ENCODE results near the gene MYO7A.

DNA sequence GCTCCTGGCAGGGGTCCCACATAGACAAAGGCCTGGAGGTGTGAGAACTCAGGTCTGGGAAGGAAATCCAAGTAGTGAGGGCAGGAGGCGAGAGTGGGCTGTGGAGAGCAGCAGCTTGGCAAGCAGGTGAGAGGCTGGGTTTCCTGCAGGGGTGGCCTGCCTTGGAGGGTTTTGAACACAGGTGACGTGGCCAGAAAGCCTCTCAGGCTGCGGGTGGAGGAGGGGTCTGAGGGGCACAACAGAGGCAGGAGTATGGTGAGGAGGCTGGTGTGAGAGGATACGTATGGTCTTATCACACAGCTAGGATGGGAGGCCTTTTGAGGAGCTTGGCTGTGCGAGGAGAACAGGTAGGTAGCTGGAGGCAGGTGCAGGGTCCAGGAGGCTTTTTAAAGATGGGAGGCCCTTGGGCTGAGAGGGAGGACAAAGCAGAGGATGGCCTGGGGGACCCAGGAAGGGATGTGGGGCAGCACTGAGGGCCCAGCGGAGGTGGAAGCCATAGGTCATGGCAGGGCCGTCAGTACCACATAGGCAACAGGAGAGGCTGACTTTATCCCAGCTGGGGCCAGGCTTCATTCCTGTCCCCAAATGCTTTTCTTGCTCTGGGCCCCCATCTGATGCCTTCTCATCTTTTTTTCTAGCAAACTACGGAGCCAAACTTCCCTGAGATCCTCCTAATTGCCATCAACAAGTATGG, 84.4 kb downstream of the MYO7A start:
- TF ChIP-seq EZH2 (IDR thresholded peaks at IDR 0.05; ENCODE audit: borderline replicate concordance) (no peak), EZH2phosphoT487 (IDR thresholded peaks at IDR 0.05; ENCODE audit: low read depth, severe bottlenecking, unreplicated experiment) (no peak)
- TF ChIP-seq, protein P1, sequence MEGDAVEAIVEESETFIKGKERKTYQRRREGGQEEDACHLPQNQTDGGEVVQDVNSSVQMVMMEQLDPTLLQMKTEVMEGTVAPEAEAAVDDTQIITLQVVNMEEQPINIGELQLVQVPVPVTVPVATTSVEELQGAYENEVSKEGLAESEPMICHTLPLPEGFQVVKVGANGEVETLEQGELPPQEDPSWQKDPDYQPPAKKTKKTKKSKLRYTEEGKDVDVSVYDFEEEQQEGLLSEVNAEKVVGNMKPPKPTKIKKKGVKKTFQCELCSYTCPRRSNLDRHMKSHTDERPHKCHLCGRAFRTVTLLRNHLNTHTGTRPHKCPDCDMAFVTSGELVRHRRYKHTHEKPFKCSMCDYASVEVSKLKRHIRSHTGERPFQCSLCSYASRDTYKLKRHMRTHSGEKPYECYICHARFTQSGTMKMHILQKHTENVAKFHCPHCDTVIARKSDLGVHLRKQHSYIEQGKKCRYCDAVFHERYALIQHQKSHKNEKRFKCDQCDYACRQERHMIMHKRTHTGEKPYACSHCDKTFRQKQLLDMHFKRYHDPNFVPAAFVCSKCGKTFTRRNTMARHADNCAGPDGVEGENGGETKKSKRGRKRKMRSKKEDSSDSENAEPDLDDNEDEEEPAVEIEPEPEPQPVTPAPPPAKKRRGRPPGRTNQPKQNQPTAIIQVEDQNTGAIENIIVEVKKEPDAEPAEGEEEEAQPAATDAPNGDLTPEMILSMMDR (IDR thresholded peaks at IDR 0.05; ENCODE audit: poor library complexity): no peak

Measured in hepatocyte (in vitro differentiated cells).